HG03457 (cell line): ENCODE results near the gene PRXL2A.
"Not testable (repeated sequence)": the region's sequence is repeated elsewhere in the genome, so short reads cannot be mapped to it uniquely, and the experiment has no call there.

Experiments used
- ATAC-seq: cut with Tn5 transposase; IDR thresholded peaks from one replicate; pipeline ENCODE4 v1.9.1; 2021; ENCODE audit warnings: moderate number of reproducible peaks; ENCODE audit not compliant: unreplicated experiment

The PRXL2A gene

DNA sequence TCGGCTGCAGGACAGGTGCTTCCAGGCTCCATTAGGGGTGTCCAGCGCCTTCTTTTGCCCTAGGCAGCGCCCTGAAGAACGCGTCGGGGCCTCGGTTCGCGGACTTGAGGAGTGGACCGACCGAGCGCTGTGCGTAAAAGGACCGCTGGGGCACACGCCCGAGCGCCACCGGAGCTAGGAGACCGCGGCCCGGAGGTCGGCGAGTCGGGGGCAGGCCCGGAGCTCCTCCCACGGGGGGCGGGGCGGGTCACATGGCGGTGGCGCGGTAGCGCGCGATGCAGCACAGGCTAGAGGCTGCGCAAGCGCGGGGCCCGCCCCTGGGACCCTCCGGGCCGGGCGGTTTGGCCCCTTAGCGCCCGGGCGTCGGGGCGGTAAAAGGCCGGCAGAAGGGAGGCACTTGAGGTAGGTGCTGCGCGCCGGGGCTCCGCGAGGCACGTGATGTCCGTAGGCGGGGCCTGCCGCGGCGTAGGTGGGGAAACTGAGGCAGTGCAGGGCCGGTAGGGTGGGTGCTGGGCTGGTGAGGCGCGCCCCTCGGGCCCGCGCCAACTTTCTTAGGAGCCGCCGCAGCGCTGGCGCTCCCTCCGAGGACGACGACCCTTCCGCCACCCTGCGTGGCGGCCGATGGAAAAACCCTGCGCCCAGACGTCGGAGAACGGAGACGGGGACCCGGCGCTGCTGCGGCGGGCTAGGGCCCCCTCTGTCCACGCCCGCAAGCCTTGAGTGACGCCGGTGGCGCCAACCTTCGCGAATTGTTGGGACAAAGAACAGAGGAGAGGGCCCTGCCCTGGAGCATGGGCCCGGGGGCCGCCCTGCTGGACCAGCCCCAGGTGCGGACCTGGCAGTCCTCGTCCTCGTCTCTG, at the start of gene PRXL2A:
TSS of gene PRXL2A (plus strand) at position 310 of the 860 bp plus-strand sequence. CDS start 11,917 bp downstream, outside the sequence.
- ATAC-seq = peak; percentile 88

GRCh38 chr10:80358925-80359324, 49.4 kb upstream of the PRXL2A start:
- ATAC-seq = not testable (repeated sequence)

- no peak for ATAC-seq
These were observed 48.7 kb upstream of the PRXL2A start for GRCh38 chr10:80359644-80360043.

DNA sequence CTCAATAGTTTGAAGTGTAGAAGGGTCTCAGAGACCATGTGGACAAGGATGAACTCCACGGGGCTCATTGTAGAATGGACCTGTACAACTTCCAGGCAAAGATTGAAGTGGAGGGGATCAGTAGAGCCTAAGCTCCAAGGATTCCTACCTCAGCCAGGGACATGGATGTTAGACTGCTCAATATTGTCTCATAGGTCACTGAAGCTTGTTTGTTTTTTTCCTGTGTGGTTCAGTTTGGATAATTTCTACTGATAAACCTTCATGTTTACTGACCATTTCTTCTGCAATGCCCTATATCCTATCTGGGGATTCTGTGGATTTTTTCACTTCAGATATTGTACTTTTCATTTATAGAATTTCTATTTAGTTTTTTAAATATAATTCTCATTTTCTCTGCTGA, 42.8 kb upstream of the PRXL2A start:
- ATAC-seq = no peak

GRCh38 chr10:80371467-80371866, 36.9 kb upstream of the PRXL2A start:
- ATAC-seq = no peak

- no peak for ATAC-seq
These were observed 35.7 kb upstream of the PRXL2A start for GRCh38 chr10:80372675-80373074.

DNA sequence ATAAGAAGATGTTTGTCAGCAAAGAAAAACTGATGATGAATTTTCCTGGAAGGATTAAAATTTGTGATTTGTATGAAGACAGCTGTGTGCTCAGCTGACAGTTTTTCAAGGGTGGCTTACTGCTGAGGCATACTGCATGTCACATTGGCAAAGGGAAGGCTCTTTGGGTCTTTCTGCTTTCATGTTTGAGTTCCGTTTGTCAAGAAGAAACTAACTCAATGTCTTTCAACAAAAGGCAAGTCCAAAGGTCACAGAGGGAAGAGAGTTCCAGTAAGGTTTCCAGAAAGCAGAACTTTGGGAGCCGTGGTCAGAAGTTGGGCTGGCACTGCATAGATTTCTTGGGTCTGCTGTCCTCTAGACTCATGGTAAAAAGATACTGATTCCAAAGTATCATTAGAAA, 34.8 kb upstream of the PRXL2A start:
- ATAC-seq = no peak

DNA sequence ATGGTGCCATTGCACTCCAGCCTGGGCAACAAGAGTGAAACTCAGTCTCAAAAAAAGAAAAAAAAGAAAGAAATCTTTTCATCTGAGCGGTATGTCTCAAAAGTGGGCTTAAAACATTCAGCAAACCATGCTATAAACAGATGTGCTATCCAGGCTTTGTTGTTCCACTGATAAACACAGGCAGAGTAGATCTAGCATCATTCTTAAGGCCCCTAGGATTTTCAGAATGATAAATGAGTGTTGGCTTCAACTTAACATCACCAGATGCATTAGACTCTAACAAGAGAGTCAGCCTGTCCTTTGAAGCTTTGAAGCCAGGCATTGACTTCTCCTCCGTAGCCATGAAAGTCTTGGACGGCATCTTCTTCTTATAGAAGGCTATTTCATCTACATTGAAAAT, 28.6 kb upstream of the PRXL2A start:
- ATAC-seq = no peak

GRCh38 chr10:80380185-80380584, 28.2 kb upstream of the PRXL2A start:
- ATAC-seq = no peak

DNA sequence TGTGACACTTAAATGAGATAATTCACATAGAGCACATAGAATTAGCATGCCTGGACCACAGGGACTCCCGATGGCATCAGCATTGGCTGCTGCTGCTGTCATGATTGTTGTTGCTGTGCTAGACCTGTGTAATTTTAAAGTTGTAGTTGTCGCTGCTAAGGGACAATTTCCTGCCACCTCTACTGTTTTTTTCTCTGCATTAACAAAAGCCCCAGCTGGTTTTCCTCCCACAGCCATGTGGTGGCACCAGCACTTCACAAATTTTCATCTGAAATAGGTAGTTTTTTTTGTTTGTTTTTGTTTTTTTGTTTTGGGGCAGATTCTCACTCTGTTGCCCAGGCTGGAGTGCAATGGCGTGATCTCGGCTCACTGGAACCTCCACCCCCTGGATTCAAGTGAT, 25.4 kb upstream of the PRXL2A start:
- no peak for ATAC-seq

GRCh38 chr10:80390740-80391139, 17.6 kb upstream of the PRXL2A start:
- no peak for ATAC-seq

DNA sequence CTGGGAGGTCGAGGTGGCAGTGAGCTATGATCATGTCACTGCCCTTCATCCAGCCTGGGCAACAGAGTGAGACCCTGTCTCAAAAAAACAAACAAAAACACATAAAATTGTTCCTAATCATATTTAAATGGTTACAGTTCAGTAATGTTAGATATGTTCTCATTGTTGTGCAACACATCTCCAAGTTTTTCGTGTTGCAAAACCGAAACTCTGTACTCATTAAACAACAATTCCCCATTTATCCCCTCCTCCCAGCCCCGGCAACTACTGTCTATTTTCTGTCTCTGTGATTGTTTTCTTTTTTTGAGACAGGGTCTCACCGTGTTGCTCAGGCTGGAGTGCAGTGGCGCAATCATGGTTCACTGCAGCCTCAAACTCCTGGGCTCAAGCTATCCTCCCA, 16.1 kb upstream of the PRXL2A start:
- ATAC-seq = no peak

GRCh38 chr10:80394358-80394916, 13.9 kb upstream of the PRXL2A start:
- ATAC-seq = no peak

GRCh38 chr10:80397014-80397413, 11.3 kb upstream of the PRXL2A start:
- no peak for ATAC-seq

DNA sequence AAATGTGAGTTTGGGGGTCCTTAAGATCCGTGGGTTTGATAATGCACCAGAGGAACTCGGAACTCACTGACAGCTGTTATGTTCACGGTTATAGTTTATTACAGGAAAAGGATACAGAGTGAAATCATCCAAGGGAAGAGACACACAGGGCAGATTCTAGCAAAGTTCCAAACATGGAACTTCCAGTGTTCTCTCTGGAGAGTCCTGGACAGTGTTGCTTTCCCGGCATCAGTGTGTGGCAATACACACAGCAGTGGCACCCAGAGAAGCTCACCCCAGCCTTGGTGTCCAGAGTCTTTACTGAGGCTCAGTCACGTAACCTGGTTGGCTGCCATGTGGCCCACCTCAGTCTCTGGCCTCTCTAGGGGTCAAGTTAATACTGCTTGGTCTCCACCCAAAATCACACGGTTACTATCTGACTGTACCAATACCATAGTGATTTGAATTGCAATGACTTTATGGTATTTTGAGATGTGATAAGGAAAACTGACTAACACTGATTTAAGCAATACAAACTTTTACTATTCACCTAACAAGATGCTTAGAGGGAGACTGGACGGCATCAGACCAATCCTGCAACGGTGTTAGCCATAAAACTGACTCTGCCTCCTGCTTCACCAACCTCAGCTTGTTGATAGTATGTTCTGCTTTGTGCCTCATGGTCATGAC, 8.1 kb upstream of the PRXL2A start:
- no peak for ATAC-seq

GRCh38 chr10:80405035-80405434, 3.3 kb upstream of the PRXL2A start:
- ATAC-seq = no peak

DNA sequence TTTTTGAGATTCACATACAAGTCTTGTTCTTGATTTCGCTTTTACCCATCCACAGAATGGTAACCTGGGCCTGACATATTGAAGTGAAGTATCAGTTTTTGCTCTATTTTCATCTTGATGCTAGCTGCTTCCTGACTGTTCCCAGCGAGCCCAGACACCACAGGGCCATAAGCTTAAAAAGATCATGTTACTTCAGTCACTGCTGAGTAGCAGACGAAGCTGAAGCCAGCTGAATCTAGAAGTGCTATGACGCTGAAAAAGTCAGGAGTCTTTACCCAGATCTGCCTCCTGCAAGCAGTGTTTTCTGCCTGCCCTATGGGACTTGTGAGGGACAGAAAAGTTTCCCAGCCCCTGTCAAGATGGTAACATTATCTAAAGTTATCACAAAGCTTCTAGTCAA, 2.7 kb upstream of the PRXL2A start:
- ATAC-seq = no peak

GRCh38 chr10:80406204-80406603, 2.1 kb upstream of the PRXL2A start:
- ATAC-seq = no peak

DNA sequence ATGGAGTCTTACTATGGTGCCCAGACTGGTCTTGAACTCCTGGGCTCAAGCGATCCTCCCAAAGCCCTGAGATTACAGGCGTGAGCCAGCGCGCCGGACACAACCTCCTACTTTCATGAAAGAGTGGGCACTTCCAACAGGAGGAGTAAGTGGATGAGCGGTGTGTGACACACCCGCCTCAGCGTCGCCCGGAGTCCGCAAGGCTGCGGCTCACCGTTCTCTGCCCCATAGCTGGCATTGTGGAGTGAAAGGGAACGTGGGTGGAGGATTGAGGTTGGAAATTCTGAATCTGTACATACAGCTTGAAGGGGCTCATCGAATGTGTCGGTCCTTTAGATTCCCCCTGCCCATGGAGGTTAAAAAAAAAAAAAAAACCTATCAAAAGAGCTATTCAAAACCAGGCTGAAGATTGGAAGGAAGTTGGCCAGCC, 524 bp upstream of the PRXL2A start:
- peak; percentile 33 for ATAC-seq

- no peak for ATAC-seq
These were observed 770 bp downstream of the PRXL2A start for GRCh38 chr10:80409121-80409520.

DNA sequence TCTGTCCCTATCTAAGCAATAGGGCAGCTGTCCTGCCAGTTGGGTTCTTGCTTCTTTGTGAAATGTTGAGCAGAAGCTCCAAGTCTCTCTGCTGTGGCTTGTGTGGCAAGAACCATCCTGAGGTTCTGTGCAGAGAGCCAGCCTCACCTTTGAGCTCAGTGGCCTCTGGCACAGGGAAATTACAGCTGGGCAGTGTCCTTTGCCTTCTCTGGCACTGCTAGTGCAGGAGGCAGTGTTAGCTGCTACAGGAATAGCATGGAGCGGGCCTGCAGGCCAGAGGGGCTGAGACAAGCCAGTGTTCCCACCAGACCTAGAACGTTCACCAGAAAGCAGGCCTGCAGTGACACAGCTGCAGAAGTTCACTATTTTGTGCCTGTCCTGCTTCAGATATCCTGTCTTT, 1.8 kb downstream of the PRXL2A start:
- no peak for ATAC-seq

GRCh38 chr10:80410578-80411145, 2.3 kb downstream of the PRXL2A start:
- ATAC-seq = no peak
